Activated CD4-positive, alpha-beta T cell treated with anti-CD3 and anti-CD28 coated beads, Interleukin-2, Interleukin-4, amounts not matched to agents 100 ng/mL and 50 ng/mL, durations not matched to agents 16 hours and 8 hours (primary cell): Measurements from ENCODE around the gene RICTOR.

Experiments used
- DNase-seq: peaks from one replicate; pipeline ENCODE4 v3.0.0-alpha.2; 2020; ENCODE audit warnings: low spot score

The RICTOR gene

GRCh38 chr5:38888041-38888440, 186.2 kb downstream of the RICTOR start:
- no peak for DNase-seq
